ENCODE data around the gene ZNF891. TPM values are rescaled to one million over a fixed set of nuclear protein-coding genes. Genes with fewer than 3 reads are reported as not detected.

Gene ZNF891
- total RNA-seq, 1 experiment from 2014 or later = 2.1 TPM

- Histone ChIP-seq H3K4me2 (ENCODE audit: insufficient read depth, insufficient read length, low read length) (peak overlapping the region; percentile 77), H4K8ac (replicated peaks; ENCODE audit: insufficient read length, low read depth, low read length) (no peak overlapping the region), H3K27me3 (ENCODE audit: insufficient read depth, low read length) (no peaks in the 10 kb centered on the region), H4K20me1 (ENCODE audit: control insufficient read depth, insufficient read depth, insufficient read length) (no peaks in the 10 kb centered on the region), H3K14ac (ENCODE audit: insufficient read depth, low read length) (peak overlapping the region; percentile 94), H3K18ac (ENCODE audit: insufficient read length, low read depth, low read length) (peak overlapping the region; percentile 90), H3K23me2 (ENCODE audit: insufficient read length, low read depth, low read length, poor library complexity, severe bottlenecking) (peaks cover 3% of the 10 kb centered on the region), H3K79me1 (ENCODE audit: insufficient read depth, low read depth, low read length, poor library complexity, severe bottlenecking) (no peaks in the 10 kb centered on the region), H3K56ac (ENCODE audit: insufficient read length, low read depth, low read length) (no peak overlapping the region), H3K9ac (ENCODE audit: extremely low read depth, insufficient read length, low read length) (peak overlapping the region; percentile 76), H4K91ac (ENCODE audit: insufficient read length, low read depth, low read length) (no peak overlapping the region), H2AFZ (ENCODE audit: low read length) (no peak overlapping the region), H2BK20ac (ENCODE audit: low read depth, low read length, poor library complexity, severe bottlenecking) (no peak overlapping the region), H3K27ac (ENCODE audit: insufficient read length, low read depth, low read length) (peak overlapping the region; percentile 53), H3K4me1 (ENCODE audit: insufficient read depth, low read length) (no peaks in the 10 kb centered on the region), H3K79me2 (ENCODE audit: insufficient read depth, low read length) (no peaks in the 10 kb centered on the region; the same call in 1 of the 2 replicates), H2AK5ac (ENCODE audit: insufficient read length, low read length) (no peak overlapping the region), H3T11ph (ENCODE audit: low read length) (no peak overlapping the region), H3K4ac (ENCODE audit: low read depth, low read length) (no peak overlapping the region; the same call in 1 of the 2 replicates), H3K9me3 (ENCODE audit: control insufficient read depth, low read depth, low read length) (peaks cover 30% of the 10 kb centered on the region), H4K5ac (ENCODE audit: insufficient read length, low read depth, low read length) (no peak overlapping the region), H2BK12ac (ENCODE audit: insufficient read length, low read depth, low read length) (no peak overlapping the region), H2BK15ac (ENCODE audit: low read depth, low read length) (no peak overlapping the region), H2BK120ac (ENCODE audit: low read depth, low read length, poor library complexity, severe bottlenecking) (no peak overlapping the region), H2BK5ac (ENCODE audit: insufficient read length, low read length) (no peak overlapping the region), H3K23ac (ENCODE audit: insufficient read length, low read depth, low read length) (no peak overlapping the region)
- H3K4me1 Mint-ChIP-seq = peaks cover 4 to 6% of the 10 kb centered on the region in 2 experiments; a peak in 3 of 4 replicates
- peak overlapping the region in 2 of 3 experiments; percentile 97 to 98; a peak in 4 of 7 replicates for H3K27ac Mint-ChIP-seq
- DNase-seq = no peak
- no peak for TF ChIP-seq CTCF (conservative IDR thresholded peaks at IDR 0.05)
- H3K4me3 Mint-ChIP-seq = no peak overlapping the region
- peaks cover 52 to 56% (median 55%) of the 10 kb centered on the region in 3 experiments for H3K36me3 Mint-ChIP-seq (ENCODE audit: insufficient read depth in 1 of 3, low read depth in 3 of 3)
- no CpG with 5 or more reads among the region's 17 CpGs for WGBS (ENCODE audit: extremely low coverage, insufficient read length, low lambda C conversion rate)
- no peaks in the 10 kb centered on the region for H3K27me3 Mint-ChIP-seq (ENCODE audit: low read depth)
- H3K9me3 Mint-ChIP-seq = peaks cover 40 to 67% of the 10 kb centered on the region in 2 experiments
Observed at GRCh38 chr12:133081159-133081780, 48.8 kb downstream of the ZNF891 start.

All from H9 (cell line).